ENCODE measurements around the gene RB1.
A peak's percentile ranks its signal among the peaks of the same experiment; 100 is the strongest.
"Not testable (repeated sequence)": the region's sequence is repeated elsewhere in the genome, so short reads cannot be mapped to it uniquely, and the experiment has no call there.

RB1 gene

DNA sequence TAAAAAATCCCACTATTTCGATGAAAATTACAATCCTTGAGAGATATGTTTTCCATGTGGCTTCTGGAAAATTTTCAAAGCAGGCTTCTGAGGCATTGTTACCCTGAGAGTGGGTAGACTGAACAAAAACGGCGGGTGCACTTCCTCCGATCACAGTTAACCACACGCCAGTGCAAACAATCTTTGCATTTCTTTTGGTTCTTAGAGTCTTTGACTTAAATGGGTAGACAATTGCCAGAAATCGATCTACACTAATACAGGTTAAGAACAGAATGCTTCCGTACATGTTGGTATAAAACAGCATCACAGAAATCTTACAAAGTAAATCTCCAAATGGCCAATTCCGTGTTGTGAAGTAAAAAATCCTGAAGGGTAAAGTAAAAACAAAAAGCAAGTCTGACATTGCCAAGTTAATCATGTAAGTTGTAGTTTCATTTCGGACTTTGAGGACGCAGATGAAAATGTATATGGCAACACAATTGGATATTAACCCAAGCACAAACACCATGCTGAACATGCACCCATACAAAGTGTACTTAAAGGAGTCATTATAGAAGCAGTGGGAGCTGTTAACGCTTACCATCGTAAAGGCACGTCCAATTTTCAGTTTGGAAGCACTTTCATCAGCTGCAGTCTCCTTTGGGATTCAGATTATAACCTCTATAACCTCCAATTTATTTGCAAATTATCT, 108.4 kb downstream of the RB1 start:
- peak; percentile 57 for DNase-seq

GRCh38 chr13:48412881-48413351, 109.4 kb downstream of the RB1 start, which contains the start of gene LPAR6:
LPAR6 (minus strand) TSS chr13:48413113; CDS start chr13:48412423, 690 bp downstream.
- DNase-seq, result peak; percentile 76

DNA sequence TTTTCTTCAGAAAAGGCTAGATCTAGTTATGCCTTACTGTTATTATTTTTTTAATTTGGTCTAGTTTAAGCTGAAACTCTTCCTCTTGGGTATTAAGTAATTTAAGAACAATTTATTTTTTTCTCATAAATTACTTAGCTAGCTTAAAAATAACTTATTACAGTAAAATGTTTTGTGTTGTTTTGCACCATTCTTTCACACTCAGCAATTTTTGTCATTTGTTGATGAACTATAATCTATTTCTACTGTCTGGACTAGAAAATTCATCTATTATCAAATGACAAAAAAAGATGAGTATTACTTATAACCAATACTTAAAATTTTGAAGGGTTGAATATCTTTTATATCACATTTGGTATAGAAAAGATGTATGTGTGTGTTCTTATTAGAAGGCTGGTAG, 111.0 kb downstream of the RB1 start:
- no peak for DNase-seq

- DNase-seq, result no peak
Measured at GRCh38 chr13:48415516-48415915, 112.0 kb downstream of the RB1 start.

GRCh38 chr13:48422003-48422402, 118.5 kb downstream of the RB1 start:
- DNase-seq, result not testable (repeated sequence)

GRCh38 chr13:48424212-48424611, 120.7 kb downstream of the RB1 start:
- DNase-seq, result no peak

- DNase-seq, result no peak
Measured at GRCh38 chr13:48426052-48426451, 122.5 kb downstream of the RB1 start.

- DNase-seq, result not testable (repeated sequence)
Measured at GRCh38 chr13:48426755-48427298, 123.3 kb downstream of the RB1 start.

GRCh38 chr13:48429036-48429435, 125.5 kb downstream of the RB1 start:
- DNase-seq, result no peak

DNA sequence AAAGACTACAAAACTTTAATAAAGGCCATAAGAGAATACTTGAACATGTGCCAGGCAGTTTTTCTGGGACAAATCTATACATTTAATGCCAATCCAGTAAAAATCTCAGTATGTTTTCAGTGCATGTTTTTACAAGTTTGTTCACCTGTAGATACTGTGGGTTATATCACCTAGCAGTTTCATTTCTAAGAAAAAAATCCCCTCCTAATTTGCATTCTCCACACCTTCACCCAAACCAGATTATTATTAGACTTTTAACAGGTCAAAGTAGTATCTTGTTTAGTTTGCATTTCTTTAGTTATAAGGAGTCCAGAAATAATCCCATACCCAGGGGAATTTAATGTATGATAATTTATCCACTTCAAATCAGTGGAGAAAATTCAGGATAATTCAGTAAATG, 126.3 kb downstream of the RB1 start:
- DNase-seq, result no peak

DNA sequence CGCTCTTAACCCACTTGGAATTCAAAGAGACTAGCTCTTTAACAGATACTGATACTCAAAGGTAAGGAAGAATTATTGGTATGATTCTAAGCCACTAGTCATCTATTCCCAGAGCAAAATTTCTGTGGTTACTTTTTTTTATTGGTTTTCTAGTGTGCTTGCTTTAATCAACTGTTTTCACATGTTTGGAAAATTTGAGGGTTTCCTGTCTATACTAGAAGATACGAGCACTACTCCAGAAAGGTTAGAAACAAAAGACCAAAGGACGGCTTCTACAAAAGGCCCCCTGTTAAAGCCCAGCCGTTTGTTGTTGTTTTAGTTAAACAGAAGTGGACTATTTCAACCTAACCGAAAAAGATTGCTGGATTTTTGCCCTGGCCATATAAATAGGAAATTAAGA, 127.9 kb downstream of the RB1 start:
- no peak for DNase-seq

- DNase-seq, result no peak
Measured at GRCh38 chr13:48431987-48432615, 128.6 kb downstream of the RB1 start.

GRCh38 chr13:48434200-48434599, 130.6 kb downstream of the RB1 start:
- DNase-seq, result no peak

DNA sequence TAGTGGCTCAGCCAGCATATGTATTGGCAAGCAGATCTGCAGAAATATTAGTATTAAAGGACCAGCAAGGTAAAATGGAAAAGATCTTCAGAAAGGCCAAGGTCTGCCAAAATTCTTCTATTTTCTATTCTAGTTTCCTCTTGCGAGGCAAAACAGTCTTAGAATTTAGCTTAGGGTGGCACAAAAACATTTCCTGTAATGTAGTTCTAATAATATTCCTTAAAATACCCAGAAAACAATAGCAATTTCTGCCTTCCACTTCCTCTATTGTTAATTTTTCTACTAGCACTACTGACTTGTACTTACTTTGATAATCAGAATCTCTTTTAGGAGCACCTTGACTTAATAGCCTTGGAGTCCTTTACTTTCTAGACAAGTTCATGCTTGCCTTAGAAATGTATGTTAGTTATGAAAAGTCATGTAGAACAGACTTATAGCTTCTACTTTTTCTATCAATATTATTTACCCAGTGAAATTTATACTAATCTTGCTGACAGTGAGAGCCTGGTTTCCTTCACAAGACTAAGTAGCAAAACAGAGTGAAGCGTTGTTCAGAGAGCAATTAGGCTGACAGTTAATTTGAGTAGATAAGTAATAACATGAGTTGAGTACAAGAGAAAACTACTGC, 133.2 kb downstream of the RB1 start:
- no peak for DNase-seq

GRCh38 chr13:48437371-48437770, 133.8 kb downstream of the RB1 start:
- no peak for DNase-seq

- peak; percentile 24 for DNase-seq
Measured at GRCh38 chr13:48443442-48444208, 140.1 kb downstream of the RB1 start.

DNA sequence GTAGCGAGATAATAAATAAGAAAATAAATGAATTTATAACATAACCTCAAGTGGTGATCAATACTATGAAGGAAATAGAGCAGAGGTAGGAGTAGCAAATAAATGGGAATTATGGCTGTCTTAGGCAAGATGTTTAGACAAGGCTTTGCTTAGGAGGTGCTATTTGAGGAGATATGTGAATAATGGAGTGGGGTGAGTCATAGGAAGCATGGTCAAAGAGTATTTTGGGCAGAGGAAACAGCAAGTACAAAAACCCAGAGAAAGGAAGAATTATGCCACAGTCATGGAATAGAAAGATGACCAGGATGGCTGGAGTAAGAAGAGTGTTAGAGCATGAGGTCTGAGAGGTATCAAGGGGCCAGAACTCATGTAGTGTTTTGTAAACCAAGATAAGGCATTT, 142.9 kb downstream of the RB1 start:
- DNase-seq, result no peak

GRCh38 chr13:48448285-48448958, 144.9 kb downstream of the RB1 start:
- DNase-seq, result no peak

DNA sequence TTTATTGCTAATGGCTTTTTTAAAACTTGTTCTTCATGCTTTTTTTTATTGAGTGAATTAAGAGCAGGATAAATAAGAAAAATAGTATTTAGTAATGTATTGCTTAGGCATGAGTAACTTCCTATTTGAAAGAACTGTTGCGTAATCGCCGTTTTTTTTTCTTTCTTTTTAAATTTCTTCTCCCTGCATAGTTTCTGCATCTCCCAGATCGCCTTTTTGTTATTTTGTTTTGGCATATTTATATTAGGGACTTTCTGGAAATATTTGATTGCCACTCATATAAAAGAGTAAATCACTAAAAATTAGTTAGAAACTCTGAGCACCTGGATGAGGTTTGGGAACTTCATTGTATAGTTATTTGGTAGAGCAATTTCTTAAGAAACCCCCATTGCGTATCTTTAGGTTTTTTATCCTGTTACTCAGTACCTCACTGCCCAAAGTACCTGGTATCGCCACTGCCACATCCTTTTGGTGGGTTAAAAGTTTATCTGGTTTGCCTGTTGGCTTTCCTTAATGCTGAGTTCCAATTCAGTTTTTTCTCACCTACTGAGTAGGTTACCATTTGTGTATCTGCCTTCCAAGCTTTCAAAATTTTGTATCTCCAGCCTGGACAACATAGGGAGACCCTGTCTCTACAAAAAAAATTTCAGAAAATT, 145.5 kb downstream of the RB1 start:
- DNase-seq, result no peak

DNA sequence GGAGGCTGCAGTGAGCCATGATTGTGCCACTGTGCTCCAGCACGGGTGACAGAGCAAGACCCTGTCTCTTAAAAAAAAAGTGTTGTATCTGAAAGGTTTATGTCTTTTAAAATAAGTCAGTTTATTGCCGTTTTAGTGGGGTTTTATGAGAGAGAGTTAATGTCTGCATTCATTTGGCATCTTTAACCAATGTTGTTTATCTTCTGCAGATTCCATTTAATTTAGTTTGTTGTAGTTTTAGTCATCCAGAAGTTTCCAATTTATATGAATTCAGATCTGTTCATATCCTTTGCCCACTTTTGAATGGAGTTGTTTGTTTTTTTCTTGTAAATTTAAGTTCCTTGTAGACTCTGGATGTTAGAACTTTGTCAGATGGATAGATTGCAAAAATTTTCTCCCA, 146.1 kb downstream of the RB1 start:
- no peak for DNase-seq

DNA sequence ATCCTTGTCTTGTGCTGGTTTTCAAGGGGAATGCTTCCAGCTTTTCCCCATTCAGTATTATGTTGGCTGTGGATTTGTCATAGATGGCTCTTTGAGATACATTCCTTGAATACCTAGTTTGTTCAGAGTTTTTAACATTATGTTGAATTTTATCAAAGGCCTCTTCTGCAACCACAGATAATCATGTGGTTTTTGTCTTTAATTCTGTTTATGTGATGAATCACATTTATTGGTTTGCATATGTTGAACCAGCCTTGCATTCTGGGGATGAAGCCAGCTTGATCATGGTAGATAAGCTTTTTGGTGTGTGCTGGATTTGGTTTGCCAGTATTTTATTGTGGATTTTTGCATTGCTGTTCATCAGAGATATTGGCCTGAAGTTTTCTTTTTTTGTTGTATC, 147.6 kb downstream of the RB1 start:
- DNase-seq, result not testable (repeated sequence)

- no peak for DNase-seq
Measured at GRCh38 chr13:48456546-48456945, 153.0 kb downstream of the RB1 start.
